A549 (cell line): ENCODE results near the gene ELF5.

Experiments used
- CTCF ChIP-seq: fragments of >200 bp; sonication (Bioruptor Twin); formaldehyde crosslinking; IDR thresholded peaks from 3 replicates; pipeline ENCODE4 v1.5.1; 2016
- EP300 ChIP-seq, 2 experiments: fragments of >200 bp; sonication (Bioruptor Twin); formaldehyde crosslinking; IDR thresholded peaks; 2 replicates in 1 of 2; 3 replicates in 1 of 2; pipeline ENCODE4 v1.6.1; 2016 to 2017
- ESRRA ChIP-seq: fragments of 150-350 bp; IDR thresholded peaks from 2 replicates; pipeline ENCODE4 v1.6.1; 2014; ENCODE audit warnings: mild to moderate bottlenecking, low read length, borderline replicate concordance
- JUN ChIP-seq, 2 experiments: fragments of >200 bp; sonication (Bioruptor Twin); formaldehyde crosslinking; IDR thresholded peaks; 2 replicates in 1 of 2; 3 replicates in 1 of 2; pipeline ENCODE4 v1.6.1; 2016 to 2017
- KDM1A ChIP-seq: fragments of 200-600 bp; sonication (generic); IDR thresholded peaks from 2 replicates; pipeline ENCODE4 v1.6.1; 2016; ENCODE audit warnings: low read depth, mild to moderate bottlenecking
- POLR2A ChIP-seq: IDR thresholded peaks from 2 replicates; pipeline ENCODE4 v1.6.1; 2012; ENCODE audit warnings: mild to moderate bottlenecking, low read length

GRCh38 chr11:34510218-34510617 lies 3.4 kb downstream of the ELF5 start:
- TF ChIP-seq EP300 (IDR thresholded peaks at IDR 0.05) (no peak), POLR2A (no peak), ESRRA (no peak), KDM1A (no peak), JUN (IDR thresholded peaks at IDR 0.05) (no peak), CTCF (no peak)
